CD14-positive monocyte (primary cell): Measurements from ENCODE around the gene A4GALT. TPM values are rescaled to one million over a fixed set of nuclear protein-coding genes. Genes with fewer than 3 reads are reported as not detected.

ENCODE experiments used
- DNase-seq, 3 donors: peaks; one replicate each; pipeline ENCODE4 v3.0.0-alpha.2; 2011 to 2022
- H2AFZ ChIP-seq: 2 replicates; pipeline ENCODE4 v1.6.0; 2012; ENCODE audit warnings: mild to moderate bottlenecking, low read depth, low read length, inconsistent platforms; ENCODE audit not compliant: insufficient read depth, poor library complexity, severe bottlenecking
- H3K27ac ChIP-seq, 2 donors: 1 replicate in 1 of 2; 2 replicates in 1 of 2; pipeline ENCODE4 v1.5.1; 2012 to 2013; ENCODE audit warnings: low read length in 2 of 2, control low read depth in 1 of 2, inconsistent platforms in 1 of 2, low read depth in 1 of 2, mild to moderate bottlenecking in 1 of 2
- H3K27me3 ChIP-seq, 2 donors: one replicate each; pipeline versions ENCODE4 v1.6.0 to v1.6.1; 2011 to 2013; ENCODE audit warnings: low read length in 2 of 2; ENCODE audit not compliant: control insufficient read depth in 2 of 2, insufficient read depth in 2 of 2
- H3K36me3 ChIP-seq, 2 donors: replicated peaks in 1 of 2; 1 replicate in 1 of 2; 2 replicates in 1 of 2; pipeline versions ENCODE4 v1.5.1 to v1.6.1; 2012 to 2013; ENCODE audit warnings: low read length in 2 of 2, control low read depth in 1 of 2, inconsistent platforms in 1 of 2, mild to moderate bottlenecking in 1 of 2; ENCODE audit not compliant: insufficient read depth in 2 of 2, control insufficient read depth in 1 of 2
- H3K4me1 ChIP-seq, 2 donors: 1 replicate in 1 of 2; 2 replicates in 1 of 2; pipeline versions ENCODE4 v1.5.1 to v1.6.1; 2012 to 2013; ENCODE audit warnings: low read length in 2 of 2, control low read depth in 1 of 2, inconsistent platforms in 1 of 2, mild to moderate bottlenecking in 1 of 2, moderate library complexity in 1 of 2; ENCODE audit not compliant: insufficient read depth in 2 of 2, control insufficient read depth in 1 of 2
- H3K4me2 ChIP-seq: replicated peaks from 2 replicates; pipeline ENCODE3; 2012; ENCODE audit warnings: low read length, moderate library complexity, mild to moderate bottlenecking; ENCODE audit not compliant: poor library complexity, severe bottlenecking; ENCODE audit errors: extremely low read depth
- H3K4me3 ChIP-seq, 3 experiments: fragments of 200-600 bp in 1 of 3; sonication (generic) in 1 of 3; replicated peaks in 1 of 3; 1 replicate in 2 of 3; 2 replicates in 1 of 3; pipeline ENCODE4 v1.5.1; 2011 to 2013; ENCODE audit warnings: low read length in 3 of 3, mild to moderate bottlenecking in 3 of 3, control low read depth in 2 of 3, low read depth in 2 of 3, inconsistent platforms in 1 of 3, moderate library complexity in 1 of 3
- H3K79me2 ChIP-seq: 2 replicates; pipeline ENCODE4 v1.6.0; 2012; ENCODE audit warnings: mild to moderate bottlenecking, control low read depth, inconsistent platforms, low read length, moderate library complexity; ENCODE audit not compliant: insufficient read depth
- H3K9ac ChIP-seq: 2 replicates; pipeline ENCODE4 v1.6.0; 2017; ENCODE audit warnings: low read length, mild to moderate bottlenecking; ENCODE audit not compliant: insufficient read depth, poor library complexity, severe bottlenecking
- H3K9me3 ChIP-seq, 2 donors: replicated peaks in 1 of 2; 1 replicate in 1 of 2; 2 replicates in 1 of 2; pipeline versions ENCODE4 v1.5.1 to v1.6.1; 2012 to 2013; ENCODE audit warnings: low read length in 2 of 2, control low read depth in 1 of 2; ENCODE audit not compliant: control insufficient read depth in 1 of 2, insufficient read depth in 1 of 2
- H4K20me1 ChIP-seq: 2 replicates; pipeline ENCODE4 v1.6.0; 2012; ENCODE audit warnings: mild to moderate bottlenecking, low read length, control low read depth, moderate library complexity; ENCODE audit not compliant: insufficient read depth
- H3K27ac Mint-ChIP-seq, 7 donors: one replicate each; pipeline ENCODE4 v1.8.0; 2020; ENCODE audit warnings: mild to moderate bottlenecking in 7 of 7, mixed read lengths in 7 of 7, moderate library complexity in 6 of 7, inconsistent platforms in 2 of 7
- H3K27me3 Mint-ChIP-seq, 3 donors: one replicate each; pipeline ENCODE4 v1.8.0; 2021 to 2022; ENCODE audit warnings: low read depth in 3 of 3, mild to moderate bottlenecking in 3 of 3, mixed read lengths in 3 of 3, moderate library complexity in 3 of 3, inconsistent platforms in 1 of 3
- H3K36me3 Mint-ChIP-seq, 2 donors: one replicate each; pipeline ENCODE4 v1.8.0; 2020; ENCODE audit warnings: mixed read lengths in 2 of 2, inconsistent platforms in 1 of 2, mild to moderate bottlenecking in 1 of 2
- H3K4me1 Mint-ChIP-seq: one replicate; pipeline ENCODE4 v1.8.0; 2020; ENCODE audit warnings: mild to moderate bottlenecking, mixed read lengths
- H3K4me3 Mint-ChIP-seq, 2 donors: one replicate each; pipeline ENCODE4 v1.8.0; 2020; ENCODE audit warnings: mild to moderate bottlenecking in 2 of 2, mixed read lengths in 2 of 2, moderate library complexity in 1 of 2
- H3K9me3 Mint-ChIP-seq, 7 donors: one replicate each; pipeline ENCODE4 v1.8.0; 2020 to 2022; ENCODE audit warnings: mixed read lengths in 7 of 7, mild to moderate bottlenecking in 6 of 7, moderate library complexity in 6 of 7, inconsistent platforms in 2 of 7
- WGBS: methylation state at CpG from one replicate; pipeline ENCODE4 v1.1.5; 2013; ENCODE audit warnings: missing lambda C conversion rate; ENCODE audit not compliant: insufficient coverage; 5-methylcytosine and 5-hydroxymethylcytosine counted together
- intact Hi-C, 2 donors: fragments of 100-400 bp; cut with micrococcal nuclease; formaldehyde crosslinking; loops; one replicate each; pipeline versions ENCODE4 v1.15.0 to v1.15.1; 2023
- polyA plus RNA-seq, 3 donors: library from polyadenylated mRNA; depleted of rRNA in 1 of 3; unstranded in 2 of 3; stranded (reverse) in 1 of 3; fragments of 300-500 nt in 2 of 3; fragments of >200 nt in 1 of 3; fragmentation: Illumina TruSeq in 2 of 3; gene quantifications; 1 replicate in 2 of 3; 2 replicates in 1 of 3; pipeline ENCODE4 v1.2.3, GENCODE V29; 2012 to 2021
- TF ChIP-seq, protein P1 (sequence below): fragments of 200-600 bp; IDR thresholded peaks from one replicate; pipeline ENCODE4 v1.8.0; 2022; ENCODE audit warnings: antibody characterized with exemption, mild to moderate bottlenecking

A4GALT gene
- polyA plus RNA-seq, 3 donors = not detected

DNA sequence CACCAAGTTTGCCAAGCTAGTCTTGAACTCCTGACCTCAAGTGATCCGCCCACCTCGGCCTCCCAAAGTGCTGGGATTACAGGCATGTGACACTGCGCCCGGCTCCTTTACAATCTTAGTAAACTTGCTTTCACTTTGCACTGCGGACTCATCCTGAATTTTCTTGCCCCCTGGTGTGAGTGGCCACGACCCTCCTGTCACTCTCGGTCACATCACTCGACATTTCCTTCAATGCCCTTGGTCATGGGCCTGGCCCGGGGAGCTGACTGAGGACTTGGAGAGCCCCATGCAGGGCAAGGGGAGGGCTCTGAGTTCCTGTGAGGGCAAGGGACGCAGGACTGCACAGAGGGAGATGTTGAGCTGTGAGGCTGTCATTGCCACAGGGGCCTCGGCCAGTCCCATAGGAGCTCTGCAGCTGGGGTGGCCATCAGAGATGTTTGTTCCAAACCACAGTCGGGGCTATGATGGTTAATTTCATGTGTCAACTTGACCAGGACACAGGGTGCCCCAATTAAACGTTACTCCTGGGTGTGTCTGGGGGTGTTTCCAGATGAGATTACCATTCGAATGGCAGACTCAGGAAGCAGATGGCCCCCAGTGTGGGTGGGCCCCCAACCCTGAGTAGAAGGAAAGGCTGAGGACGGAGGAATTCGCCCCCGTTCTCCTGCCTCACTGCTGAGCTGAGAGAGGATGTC lies 21.2 kb downstream of the A4GALT start:
- no peaks in the 10 kb centered on the region for H3K4me1 ChIP-seq
- H3K27ac ChIP-seq = no peak overlapping the region
- no peak overlapping the region for H3K9ac ChIP-seq
- Mint-ChIP-seq H3K36me3 (no peaks in the 10 kb centered on the region), H3K4me3 (no peak overlapping the region), H3K27ac (no peak overlapping the region), H3K27me3 (peaks cover 4 to 8% (median 5%) of the 10 kb centered on the region in 3 donors), H3K9me3 (peaks cover 0 to 2% (median 0%) of the 10 kb centered on the region in 7 donors), H3K4me1 (no peaks in the 10 kb centered on the region)
- H3K9me3 ChIP-seq = no peaks in the 10 kb centered on the region
- DNase-seq = no peak
- H4K20me1 ChIP-seq = no peaks in the 10 kb centered on the region
- no peaks in the 10 kb centered on the region for H3K36me3 ChIP-seq
- intact Hi-C loops = no loop called here
- no peak overlapping the region for H3K4me3 ChIP-seq
- H2AFZ ChIP-seq = no peak overlapping the region
- H3K4me2 ChIP-seq = no peak overlapping the region
- no peaks in the 10 kb centered on the region for H3K79me2 ChIP-seq
- H3K27me3 ChIP-seq = no peaks in the 10 kb centered on the region
- TF ChIP-seq, protein P1, sequence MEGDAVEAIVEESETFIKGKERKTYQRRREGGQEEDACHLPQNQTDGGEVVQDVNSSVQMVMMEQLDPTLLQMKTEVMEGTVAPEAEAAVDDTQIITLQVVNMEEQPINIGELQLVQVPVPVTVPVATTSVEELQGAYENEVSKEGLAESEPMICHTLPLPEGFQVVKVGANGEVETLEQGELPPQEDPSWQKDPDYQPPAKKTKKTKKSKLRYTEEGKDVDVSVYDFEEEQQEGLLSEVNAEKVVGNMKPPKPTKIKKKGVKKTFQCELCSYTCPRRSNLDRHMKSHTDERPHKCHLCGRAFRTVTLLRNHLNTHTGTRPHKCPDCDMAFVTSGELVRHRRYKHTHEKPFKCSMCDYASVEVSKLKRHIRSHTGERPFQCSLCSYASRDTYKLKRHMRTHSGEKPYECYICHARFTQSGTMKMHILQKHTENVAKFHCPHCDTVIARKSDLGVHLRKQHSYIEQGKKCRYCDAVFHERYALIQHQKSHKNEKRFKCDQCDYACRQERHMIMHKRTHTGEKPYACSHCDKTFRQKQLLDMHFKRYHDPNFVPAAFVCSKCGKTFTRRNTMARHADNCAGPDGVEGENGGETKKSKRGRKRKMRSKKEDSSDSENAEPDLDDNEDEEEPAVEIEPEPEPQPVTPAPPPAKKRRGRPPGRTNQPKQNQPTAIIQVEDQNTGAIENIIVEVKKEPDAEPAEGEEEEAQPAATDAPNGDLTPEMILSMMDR = no peak
- 76% methylated on average over 14 of the region's 17 CpGs for WGBS

DNA sequence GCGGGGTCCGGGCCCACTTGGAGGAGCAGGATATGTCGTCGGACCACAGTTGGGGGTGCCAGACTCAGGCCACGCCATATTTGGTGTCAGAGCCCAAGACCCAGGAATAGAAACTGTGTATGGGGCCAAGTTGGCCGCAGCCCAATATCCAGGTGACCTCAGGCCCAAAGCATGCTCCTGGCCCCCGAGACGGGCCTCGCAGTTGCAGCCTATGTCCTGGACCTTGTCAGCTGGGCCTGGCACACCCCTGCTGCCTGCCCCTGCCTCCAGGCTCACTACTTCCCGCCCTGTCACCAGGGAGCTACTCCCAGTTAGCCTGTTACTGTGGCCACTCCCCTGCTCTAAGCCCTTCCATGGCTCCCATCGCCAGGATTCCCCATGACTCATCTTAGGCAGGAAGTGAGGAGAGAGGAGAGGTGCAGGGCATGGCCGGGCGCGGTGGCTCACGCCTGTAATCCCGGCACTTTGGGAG lies 23.1 kb downstream of the A4GALT start:
- intact Hi-C loops = no loop called here
- H3K4me1 ChIP-seq = no peaks in the 10 kb centered on the region
- Mint-ChIP-seq H3K4me1 (no peaks in the 10 kb centered on the region), H3K4me3 (no peak overlapping the region), H3K36me3 (no peaks in the 10 kb centered on the region), H3K27me3 (peaks cover 5 to 8% (median 7%) of the 10 kb centered on the region in 3 donors), H3K9me3 (no peaks in the 10 kb centered on the region), H3K27ac (no peak overlapping the region)
- H3K9me3 ChIP-seq = no peaks in the 10 kb centered on the region
- H3K27me3 ChIP-seq = no peaks in the 10 kb centered on the region
- 91% methylated on average over 9 of the region's 16 CpGs for WGBS
- H3K4me3 ChIP-seq = no peak overlapping the region
- no peaks in the 10 kb centered on the region for H3K79me2 ChIP-seq
- H3K36me3 ChIP-seq = no peaks in the 10 kb centered on the region
- H3K9ac ChIP-seq = no peak overlapping the region
- no peaks in the 10 kb centered on the region for H4K20me1 ChIP-seq
- H2AFZ ChIP-seq = no peak overlapping the region
- H3K4me2 ChIP-seq = no peak overlapping the region
- no peak overlapping the region for H3K27ac ChIP-seq
- TF ChIP-seq, protein P1 = no peak
- DNase-seq = no peak
